NB4 (cell line): Measurements from ENCODE around the gene ZSWIM5.

Experiments used
- MYC ChIP-seq: IDR thresholded peaks from 2 replicates; pipeline ENCODE4 v1.6.1; 2011; ENCODE audit warnings: low read depth, low read length
- POLR2A ChIP-seq: IDR thresholded peaks from 2 replicates; pipeline ENCODE4 v1.6.1; 2011; ENCODE audit warnings: mild to moderate bottlenecking; ENCODE audit not compliant: insufficient read length; ENCODE audit errors: extremely low read depth
- TF ChIP-seq, protein P1 (sequence below): IDR thresholded peaks from one replicate; pipeline ENCODE4 v1.5.1; 2012; ENCODE audit warnings: low read depth, low read length
- TF ChIP-seq, protein P2 (sequence below): IDR thresholded peaks from 2 replicates; pipeline ENCODE4 v1.6.1; 2011; ENCODE audit warnings: low read depth, low read length

DNA sequence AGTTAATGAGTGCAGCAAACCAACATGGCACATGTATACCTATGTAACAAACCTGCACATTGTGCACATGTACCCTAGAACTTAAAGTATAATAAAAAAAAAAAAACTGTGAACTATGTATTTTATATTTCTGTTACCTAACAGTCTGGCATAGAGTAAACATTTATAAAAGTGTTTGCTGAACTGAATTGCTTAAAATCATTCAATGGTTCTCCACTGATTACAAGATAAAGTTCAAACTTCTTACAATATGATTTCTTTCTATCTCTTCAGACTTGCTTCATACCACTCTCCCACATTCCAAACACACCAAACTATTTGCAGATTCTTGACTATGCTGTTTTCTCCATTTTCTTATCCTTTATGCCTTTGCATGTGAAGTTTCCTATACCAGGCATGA, 104.5 kb downstream of the ZSWIM5 start:
- TF ChIP-seq, protein P1, sequence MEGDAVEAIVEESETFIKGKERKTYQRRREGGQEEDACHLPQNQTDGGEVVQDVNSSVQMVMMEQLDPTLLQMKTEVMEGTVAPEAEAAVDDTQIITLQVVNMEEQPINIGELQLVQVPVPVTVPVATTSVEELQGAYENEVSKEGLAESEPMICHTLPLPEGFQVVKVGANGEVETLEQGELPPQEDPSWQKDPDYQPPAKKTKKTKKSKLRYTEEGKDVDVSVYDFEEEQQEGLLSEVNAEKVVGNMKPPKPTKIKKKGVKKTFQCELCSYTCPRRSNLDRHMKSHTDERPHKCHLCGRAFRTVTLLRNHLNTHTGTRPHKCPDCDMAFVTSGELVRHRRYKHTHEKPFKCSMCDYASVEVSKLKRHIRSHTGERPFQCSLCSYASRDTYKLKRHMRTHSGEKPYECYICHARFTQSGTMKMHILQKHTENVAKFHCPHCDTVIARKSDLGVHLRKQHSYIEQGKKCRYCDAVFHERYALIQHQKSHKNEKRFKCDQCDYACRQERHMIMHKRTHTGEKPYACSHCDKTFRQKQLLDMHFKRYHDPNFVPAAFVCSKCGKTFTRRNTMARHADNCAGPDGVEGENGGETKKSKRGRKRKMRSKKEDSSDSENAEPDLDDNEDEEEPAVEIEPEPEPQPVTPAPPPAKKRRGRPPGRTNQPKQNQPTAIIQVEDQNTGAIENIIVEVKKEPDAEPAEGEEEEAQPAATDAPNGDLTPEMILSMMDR = no peak
- TF ChIP-seq, protein P2, sequence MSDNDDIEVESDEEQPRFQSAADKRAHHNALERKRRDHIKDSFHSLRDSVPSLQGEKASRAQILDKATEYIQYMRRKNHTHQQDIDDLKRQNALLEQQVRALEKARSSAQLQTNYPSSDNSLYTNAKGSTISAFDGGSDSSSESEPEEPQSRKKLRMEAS = no peak
- TF ChIP-seq POLR2A (no peak), MYC (no peak)
